GM12875 (cell line): ENCODE measurements around the gene ZNF587.
"Not testable (repeated sequence)": the region's sequence is repeated elsewhere in the genome, so short reads cannot be mapped to it uniquely, and the experiment has no call there.

Experiments used
- H3K4me3 ChIP-seq: one replicate; pipeline ENCODE4 v1.5.1; 2011; ENCODE audit warnings: low read depth, low read length, control low read depth
- TF ChIP-seq, protein P1 (sequence below): IDR thresholded peaks from 2 replicates; pipeline ENCODE4 v1.5.1; 2011; ENCODE audit warnings: low read depth, mild to moderate bottlenecking, control low read depth, inconsistent platforms, low read length, moderate library complexity, borderline replicate concordance; ENCODE audit not compliant: insufficient read depth

The ZNF587 gene

GRCh38 chr19:57849666-57850473 is at the start of gene ZNF587:
ZNF587 (plus strand) TSS chr19:57849859; CDS start chr19:57850039, 180 bp downstream.
- H3K4me3 ChIP-seq, result peak within 1 kb of the TSS; percentile 72

- TF ChIP-seq, protein P1, sequence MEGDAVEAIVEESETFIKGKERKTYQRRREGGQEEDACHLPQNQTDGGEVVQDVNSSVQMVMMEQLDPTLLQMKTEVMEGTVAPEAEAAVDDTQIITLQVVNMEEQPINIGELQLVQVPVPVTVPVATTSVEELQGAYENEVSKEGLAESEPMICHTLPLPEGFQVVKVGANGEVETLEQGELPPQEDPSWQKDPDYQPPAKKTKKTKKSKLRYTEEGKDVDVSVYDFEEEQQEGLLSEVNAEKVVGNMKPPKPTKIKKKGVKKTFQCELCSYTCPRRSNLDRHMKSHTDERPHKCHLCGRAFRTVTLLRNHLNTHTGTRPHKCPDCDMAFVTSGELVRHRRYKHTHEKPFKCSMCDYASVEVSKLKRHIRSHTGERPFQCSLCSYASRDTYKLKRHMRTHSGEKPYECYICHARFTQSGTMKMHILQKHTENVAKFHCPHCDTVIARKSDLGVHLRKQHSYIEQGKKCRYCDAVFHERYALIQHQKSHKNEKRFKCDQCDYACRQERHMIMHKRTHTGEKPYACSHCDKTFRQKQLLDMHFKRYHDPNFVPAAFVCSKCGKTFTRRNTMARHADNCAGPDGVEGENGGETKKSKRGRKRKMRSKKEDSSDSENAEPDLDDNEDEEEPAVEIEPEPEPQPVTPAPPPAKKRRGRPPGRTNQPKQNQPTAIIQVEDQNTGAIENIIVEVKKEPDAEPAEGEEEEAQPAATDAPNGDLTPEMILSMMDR, result no peak
Measured at GRCh38 chr19:57800696-57801095, 49.0 kb upstream of the ZNF587 start.

GRCh38 chr19:57802269-57802668 is 47.4 kb upstream of the ZNF587 start:
- H3K4me3 ChIP-seq, result no peak overlapping the region
- TF ChIP-seq, protein P1, result no peak

More at GRCh38 chr19:57800696-57801095, 49.0 kb upstream of the ZNF587 start:
- no peak overlapping the region for H3K4me3 ChIP-seq

DNA sequence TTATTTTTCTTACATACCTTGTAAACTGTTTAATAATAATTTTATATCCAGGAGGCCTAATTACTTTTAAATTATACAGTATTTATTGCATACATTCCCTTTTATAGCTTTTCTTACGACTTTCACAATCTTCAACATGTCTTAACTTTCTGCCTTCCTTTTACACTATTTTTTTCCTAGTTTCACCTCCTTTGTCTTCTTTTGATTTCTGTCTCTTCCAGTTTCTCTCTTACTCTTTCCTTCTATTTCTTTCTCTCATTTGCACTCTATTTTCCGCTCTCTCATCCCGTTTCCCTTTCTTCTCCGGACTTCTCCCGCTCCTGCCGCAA is 46.4 kb upstream of the ZNF587 start:
- no peak overlapping the region for H3K4me3 ChIP-seq
- TF ChIP-seq, protein P1, result no peak

GRCh38 chr19:57803594-57804325 is 45.9 kb upstream of the ZNF587 start:
- TF ChIP-seq, protein P1, result no peak
- no peak overlapping the region for H3K4me3 ChIP-seq

GRCh38 chr19:57807541-57807940 is 42.1 kb upstream of the ZNF587 start:
- TF ChIP-seq, protein P1, result no peak

DNA sequence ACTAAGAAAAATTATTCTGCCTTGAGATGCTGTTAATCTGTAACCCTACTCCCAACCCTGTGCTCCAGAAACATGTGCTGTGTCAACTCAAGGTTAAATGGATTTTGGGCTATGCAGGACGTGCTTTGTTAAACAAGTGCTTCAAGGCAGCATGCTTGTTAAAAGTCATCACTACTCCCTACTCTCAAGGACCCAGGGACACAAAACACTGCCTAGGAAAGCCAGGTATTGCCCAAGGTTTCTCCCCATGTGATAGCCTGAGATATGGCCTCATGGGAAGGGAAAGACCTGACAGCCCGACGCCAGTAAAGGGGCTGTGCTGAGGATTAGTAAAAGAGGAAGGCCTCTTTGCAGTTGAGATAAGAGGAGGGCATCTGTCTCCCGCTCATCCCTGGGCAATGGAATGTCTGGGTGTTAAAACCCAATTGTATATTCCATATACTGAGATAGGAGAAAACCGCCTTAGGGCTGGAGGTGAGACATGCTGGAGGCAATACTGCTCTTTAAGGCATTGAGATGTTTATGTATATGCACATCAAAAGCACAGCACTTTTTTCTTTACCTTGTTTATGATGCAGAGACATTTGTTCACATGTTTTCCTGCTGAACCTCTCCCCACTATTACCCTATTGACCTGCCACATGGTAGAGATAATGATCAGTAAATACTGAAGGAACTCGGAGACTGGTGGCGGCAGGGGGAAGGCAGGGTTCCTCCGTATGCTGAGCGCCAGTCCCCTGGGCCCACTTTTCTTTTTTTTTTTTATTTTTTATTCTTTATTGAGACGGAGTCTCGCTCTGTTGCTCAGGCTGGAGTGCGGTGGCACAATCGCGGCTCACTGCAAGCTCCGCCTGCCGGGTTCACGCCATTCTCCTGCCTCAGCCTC is 39.0 kb upstream of the ZNF587 start:
- H3K4me3 ChIP-seq, result not testable (repeated sequence)

More at GRCh38 chr19:57807541-57807940, 42.1 kb upstream of the ZNF587 start:
- H3K4me3 ChIP-seq, result no peak overlapping the region
